Activated T-helper 2 cell treated with anti-CD3 and anti-CD28 coated beads, Interferon-gamma antibody, Interleukin-2, Interleukin-4, amounts not matched to agents 10 μg/mL and 5 μg/mL and 100 μg/mL, durations not matched to agents 14 hours and 24 hours and 36 hours (primary cell): Measurements from ENCODE around the gene ZDHHC11B. TPM values are rescaled to one million over a fixed set of nuclear protein-coding genes. Genes with fewer than 3 reads are reported as not detected.

ENCODE experiments used
- DNase-seq: peaks from one replicate; pipeline ENCODE4 v3.0.0; 2021; ENCODE audit warnings: low spot score
- H3K27ac Mint-ChIP-seq: one replicate; pipeline ENCODE4 v1.8.0; 2021; ENCODE audit warnings: mixed read lengths
- H3K27me3 Mint-ChIP-seq: one replicate; pipeline ENCODE4 v1.8.0; 2021; ENCODE audit warnings: low read depth, mixed read lengths
- H3K36me3 Mint-ChIP-seq: one replicate; pipeline ENCODE4 v1.8.0; 2021; ENCODE audit warnings: low read depth, mixed read lengths
- H3K4me1 Mint-ChIP-seq: one replicate; pipeline ENCODE4 v1.8.0; 2021; ENCODE audit warnings: low read depth, mixed read lengths
- H3K4me3 Mint-ChIP-seq: one replicate; pipeline ENCODE4 v1.8.0; 2021; ENCODE audit warnings: low read depth, mild to moderate bottlenecking, moderate library complexity, mixed read lengths
- H3K9me3 Mint-ChIP-seq: one replicate; pipeline ENCODE4 v1.8.0; 2021; ENCODE audit warnings: mixed read lengths
- intact Hi-C: fragments of 100-400 bp; cut with micrococcal nuclease; formaldehyde crosslinking; loops from one replicate; pipeline ENCODE4 v1.15.1; 2023
- total RNA-seq: library from RNA; stranded (reverse); gene quantifications from 2 replicates; pipeline ENCODE4 v1.2.3, GENCODE V29; 2022

Gene ZDHHC11B
- total RNA-seq, 1 donor from 2014 or later, result 0.18 TPM

DNA sequence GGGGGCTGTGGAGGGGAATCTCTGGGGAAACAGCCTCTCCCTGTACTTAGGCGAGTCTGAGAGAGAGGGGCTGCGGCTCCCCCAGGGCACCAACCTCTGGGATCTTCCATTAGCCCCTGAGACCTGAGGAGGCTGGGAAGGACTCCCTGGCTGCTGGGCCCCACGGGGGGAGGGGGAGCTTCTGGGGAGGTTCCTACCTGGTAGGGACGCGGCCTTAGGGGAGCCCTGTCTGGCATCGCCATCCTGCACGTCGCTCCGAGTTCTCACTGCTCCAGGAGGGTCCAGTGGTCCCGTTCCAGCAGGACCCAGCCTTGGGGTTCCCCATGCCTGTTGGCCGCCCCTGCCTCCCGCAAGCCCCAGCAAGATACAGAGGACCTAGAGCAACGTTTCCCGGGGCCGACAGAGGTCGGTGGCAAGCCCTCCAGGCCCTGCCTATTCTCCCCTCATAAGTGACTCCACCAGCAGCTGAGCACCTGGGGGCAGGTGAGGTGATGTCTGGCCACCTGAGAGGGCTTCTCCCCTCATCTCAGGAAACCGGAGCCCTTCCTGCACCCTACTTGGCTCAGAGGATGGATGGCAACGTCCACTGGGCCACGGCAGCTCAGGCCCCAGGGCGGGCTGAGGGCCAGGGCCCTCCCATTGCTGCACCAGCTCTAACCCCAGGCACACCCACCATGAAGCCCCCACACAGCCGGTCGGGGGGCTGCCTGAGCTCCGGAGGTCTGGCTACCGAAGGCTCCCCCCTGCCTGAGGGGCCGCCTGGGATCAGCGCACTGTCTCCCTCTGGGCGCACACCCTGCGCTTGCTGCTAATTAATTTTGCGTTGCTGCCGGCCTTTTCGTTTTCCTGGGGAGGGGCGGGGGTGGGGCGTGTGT, 113.9 kb downstream of the ZDHHC11B start:
- H3K27ac Mint-ChIP-seq, result no peak overlapping the region
- H3K27me3 Mint-ChIP-seq, result no peaks in the 10 kb centered on the region
- intact Hi-C loops, result loop anchor here (5.0 kb wide), 1 partner anchor 232 kb away; no protein-coding TSS in a partner anchor
- peaks cover 4% of the 10 kb centered on the region for H3K4me1 Mint-ChIP-seq
- no peaks in the 10 kb centered on the region for H3K9me3 Mint-ChIP-seq
- no peak overlapping the region for H3K4me3 Mint-ChIP-seq
- H3K36me3 Mint-ChIP-seq, result peaks cover 4% of the 10 kb centered on the region
- DNase-seq, result no peak

DNA sequence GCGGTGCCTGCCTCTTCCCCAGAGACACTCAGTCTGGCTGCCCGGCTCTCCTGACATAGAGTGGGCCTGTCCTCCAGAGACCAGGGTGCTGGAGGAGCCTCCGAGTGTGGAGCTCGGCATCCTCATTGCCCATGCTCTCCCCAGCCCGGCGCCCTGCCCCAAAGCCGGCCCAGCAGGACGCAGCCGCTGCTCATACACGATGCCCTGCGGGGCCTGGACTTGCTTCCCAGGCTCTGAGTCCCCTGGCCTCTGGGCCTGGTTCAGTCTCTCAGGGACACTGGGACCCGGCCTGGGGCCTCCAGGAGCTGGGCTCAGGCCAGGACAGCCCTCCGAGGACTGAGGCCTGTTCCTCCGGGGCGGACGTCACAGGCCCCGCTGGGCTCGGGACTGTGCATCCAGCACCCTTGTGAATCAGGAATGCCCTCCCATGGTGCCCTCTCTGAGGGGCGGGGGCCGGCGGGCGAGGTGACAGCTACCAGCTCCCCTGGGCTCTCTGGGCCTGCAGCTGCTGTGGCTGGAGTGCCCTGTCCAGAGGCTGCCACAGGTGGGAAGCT, 114.6 kb downstream of the ZDHHC11B start:
- Mint-ChIP-seq H3K27ac (no peak overlapping the region), H3K9me3 (no peaks in the 10 kb centered on the region), H3K4me3 (no peak overlapping the region), H3K4me1 (peaks cover 4% of the 10 kb centered on the region), H3K36me3 (peaks cover 4% of the 10 kb centered on the region), H3K27me3 (no peaks in the 10 kb centered on the region)
- intact Hi-C loops, result loop anchor here (5.0 kb wide), 1 partner anchor 232 kb away; no protein-coding TSS in a partner anchor
- DNase-seq, result no peak

DNA sequence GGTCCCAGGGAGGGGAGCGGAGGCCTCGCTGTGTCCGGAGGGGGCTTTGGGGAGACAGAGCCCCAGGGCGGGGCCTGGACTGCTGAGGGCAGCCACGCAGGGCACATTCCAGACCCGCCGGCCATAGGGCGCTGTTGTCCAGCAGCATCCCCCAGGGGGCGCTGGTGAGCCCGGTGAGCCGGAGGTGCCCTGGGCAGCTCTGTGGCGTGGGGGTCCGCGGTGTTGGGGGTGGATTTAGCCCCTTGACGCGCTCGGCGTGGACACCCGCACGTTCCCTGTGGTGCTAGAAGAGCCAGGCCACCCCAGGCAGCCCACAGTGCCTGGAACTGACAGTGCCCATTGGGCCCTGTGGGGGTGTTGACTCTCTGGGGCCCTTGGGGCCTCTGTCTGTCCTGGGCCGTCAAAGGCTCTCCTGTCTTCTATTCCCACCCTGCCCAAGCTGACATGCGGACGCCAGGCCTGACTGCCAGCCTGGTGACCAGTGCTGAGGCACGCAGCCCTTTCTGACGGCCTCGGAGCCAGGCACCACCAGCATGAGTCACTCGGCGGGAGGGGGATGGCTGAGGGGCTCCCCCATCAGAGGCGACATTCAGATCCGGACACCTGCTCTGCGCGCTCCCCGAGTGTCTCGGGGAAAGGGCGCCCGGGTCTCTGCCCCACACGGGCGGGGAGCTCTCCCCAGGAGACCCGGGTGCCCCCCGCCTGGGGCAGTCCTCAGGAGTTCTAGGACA, 115.3 kb downstream of the ZDHHC11B start:
- no peaks in the 10 kb centered on the region for H3K9me3 Mint-ChIP-seq
- H3K27me3 Mint-ChIP-seq, result no peaks in the 10 kb centered on the region
- peaks cover 4% of the 10 kb centered on the region for H3K36me3 Mint-ChIP-seq
- no peak overlapping the region for H3K27ac Mint-ChIP-seq
- H3K4me3 Mint-ChIP-seq, result no peak overlapping the region
- DNase-seq, result peak; percentile 30
- peaks cover 4% of the 10 kb centered on the region for H3K4me1 Mint-ChIP-seq
- intact Hi-C loops, result no loop called here

DNA sequence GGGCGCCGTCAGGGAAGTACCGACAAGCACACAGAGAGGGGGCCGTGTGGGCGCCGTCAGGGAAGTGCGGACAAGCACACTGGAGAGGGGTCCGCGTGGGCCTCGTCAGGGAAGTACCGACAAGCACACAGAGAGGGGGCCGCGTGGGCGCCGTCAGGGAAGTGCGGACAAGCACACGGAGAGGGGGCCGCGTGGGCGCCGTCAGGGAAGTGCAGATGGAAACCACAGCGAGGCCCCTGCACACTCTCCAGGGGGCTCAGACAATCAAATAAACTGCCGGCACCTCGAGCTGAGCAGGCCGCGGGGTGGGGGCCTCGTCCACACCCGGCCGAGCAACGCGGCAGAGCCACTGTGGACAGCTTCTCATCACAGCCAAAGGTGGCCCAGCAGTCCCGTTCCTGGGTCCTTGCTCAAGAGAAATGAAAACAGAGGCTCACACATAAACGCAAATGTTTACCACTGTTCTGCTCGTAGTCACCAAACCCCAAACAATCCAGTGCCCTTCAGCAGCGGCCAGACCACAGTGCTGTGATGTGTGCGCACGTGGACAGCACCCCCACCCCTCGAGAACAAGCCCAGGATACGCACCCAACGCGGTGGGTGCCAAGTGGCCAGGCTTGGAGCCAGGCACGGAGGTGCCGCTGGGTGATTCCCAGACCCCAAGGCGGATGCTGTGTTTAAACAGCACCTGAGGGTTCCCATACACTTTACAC, 116.1 kb downstream of the ZDHHC11B start:
- peaks cover 4% of the 10 kb centered on the region for H3K4me1 Mint-ChIP-seq
- no peaks in the 10 kb centered on the region for H3K9me3 Mint-ChIP-seq
- H3K4me3 Mint-ChIP-seq, result no peak overlapping the region
- no peak for DNase-seq
- H3K27ac Mint-ChIP-seq, result no peak overlapping the region
- intact Hi-C loops, result no loop called here
- peaks cover 4% of the 10 kb centered on the region for H3K36me3 Mint-ChIP-seq
- H3K27me3 Mint-ChIP-seq, result no peaks in the 10 kb centered on the region

DNA sequence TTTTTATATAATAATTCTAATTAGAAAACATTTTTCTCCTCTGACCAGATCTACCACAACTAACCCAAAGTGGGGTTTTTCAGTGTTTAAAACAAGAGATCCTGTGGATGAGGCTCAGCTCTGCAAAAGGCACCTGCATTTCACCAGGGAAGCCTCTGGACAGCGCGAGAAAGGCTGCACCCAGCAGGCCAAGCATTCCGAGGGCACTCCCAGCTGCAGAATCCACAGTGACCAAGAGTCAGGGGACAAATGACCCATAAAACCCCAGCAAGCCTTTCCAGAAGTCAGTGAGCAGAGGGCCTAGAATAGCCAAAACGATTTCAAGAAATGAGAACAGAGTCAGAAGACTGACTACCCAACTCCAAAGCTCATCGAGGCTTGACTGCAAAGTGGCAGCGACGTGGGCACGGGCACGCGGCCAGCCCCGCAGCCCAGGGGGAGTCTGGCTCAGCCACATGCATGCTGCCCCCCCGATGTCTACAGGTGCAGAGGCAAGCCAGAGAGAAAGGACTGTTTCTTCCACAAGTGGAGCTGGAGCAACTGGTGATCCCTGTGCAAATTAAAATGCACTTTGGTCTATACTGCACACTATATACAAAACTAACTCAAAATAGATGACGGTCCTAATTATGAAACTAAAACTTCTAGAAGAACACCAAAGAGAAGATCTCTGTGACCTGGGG, 117.6 kb downstream of the ZDHHC11B start:
- H3K27ac Mint-ChIP-seq, result no peak overlapping the region
- peaks cover 4% of the 10 kb centered on the region for H3K36me3 Mint-ChIP-seq
- H3K9me3 Mint-ChIP-seq, result no peaks in the 10 kb centered on the region
- DNase-seq, result no peak
- intact Hi-C loops, result no loop called here
- H3K4me3 Mint-ChIP-seq, result no peak overlapping the region
- no peaks in the 10 kb centered on the region for H3K27me3 Mint-ChIP-seq
- no peaks in the 10 kb centered on the region for H3K4me1 Mint-ChIP-seq

DNA sequence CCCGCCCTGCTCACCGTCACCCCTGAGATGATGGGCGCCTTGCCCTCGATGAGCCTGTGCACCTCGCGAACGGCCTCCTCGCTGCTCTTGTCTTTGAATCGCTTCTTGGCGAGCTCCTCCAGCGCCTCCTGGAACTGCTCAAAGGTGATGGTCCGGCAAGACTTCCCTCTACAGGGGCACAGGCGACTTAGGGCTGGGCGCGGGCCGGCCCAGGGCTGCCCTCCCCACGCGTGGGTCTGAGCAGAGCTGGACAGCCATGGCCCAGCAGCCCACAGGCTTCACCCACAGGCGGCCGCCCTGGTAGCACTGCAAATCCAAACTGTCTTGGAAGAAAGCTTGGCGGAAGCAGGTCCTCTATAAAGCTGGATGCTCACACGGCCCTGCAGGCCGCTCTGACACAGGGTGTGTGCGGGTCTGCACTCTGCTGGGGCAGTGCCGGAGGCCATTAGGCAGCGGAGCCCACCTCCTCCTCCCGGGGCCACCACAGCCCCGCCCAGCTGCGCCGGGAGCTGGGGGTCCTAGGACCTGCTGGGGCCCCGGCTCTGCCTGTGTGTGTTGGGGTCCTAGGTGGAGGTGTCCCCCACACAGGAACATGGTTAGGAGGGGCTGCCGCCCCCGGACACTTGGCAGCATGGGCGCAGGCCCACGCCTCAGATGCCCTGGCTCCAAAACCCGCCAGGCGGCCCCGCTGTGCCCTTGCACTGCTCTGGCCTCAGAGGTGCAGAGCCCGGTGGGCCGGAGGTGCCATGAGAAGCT, 118.4 kb downstream of the ZDHHC11B start:
- no peaks in the 10 kb centered on the region for H3K4me1 Mint-ChIP-seq
- no peak overlapping the region for H3K27ac Mint-ChIP-seq
- no peaks in the 10 kb centered on the region for H3K27me3 Mint-ChIP-seq
- no peak overlapping the region for H3K4me3 Mint-ChIP-seq
- H3K36me3 Mint-ChIP-seq, result peaks cover 7% of the 10 kb centered on the region
- DNase-seq, result no peak
- no peaks in the 10 kb centered on the region for H3K9me3 Mint-ChIP-seq
- intact Hi-C loops, result no loop called here

DNA sequence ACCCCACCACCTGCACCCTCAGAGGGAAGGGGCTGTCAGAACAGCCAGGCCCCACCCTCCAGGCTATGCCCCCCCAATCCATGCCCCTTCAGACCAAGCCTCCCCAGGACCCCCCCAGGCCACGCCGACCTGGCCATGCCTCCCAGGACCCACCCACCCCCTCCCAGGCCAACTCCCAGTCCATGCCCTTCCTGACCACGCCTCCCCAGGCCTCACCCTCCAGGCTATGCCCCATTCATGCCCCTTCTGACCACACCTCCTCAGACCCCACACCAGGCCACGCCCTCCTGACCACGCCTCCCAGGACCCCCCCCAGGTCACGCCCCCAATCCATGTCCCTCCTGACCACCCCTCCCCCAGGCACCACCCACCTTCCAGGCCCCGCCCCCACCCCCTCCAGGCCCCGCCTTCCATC, 119.0 kb downstream of the ZDHHC11B start:
- DNase-seq, result no peak
- intact Hi-C loops, result no loop called here
- no peaks in the 10 kb centered on the region for H3K9me3 Mint-ChIP-seq
- no peak overlapping the region for H3K27ac Mint-ChIP-seq
- no peaks in the 10 kb centered on the region for H3K4me1 Mint-ChIP-seq
- H3K36me3 Mint-ChIP-seq, result peaks cover 10% of the 10 kb centered on the region
- H3K4me3 Mint-ChIP-seq, result no peak overlapping the region
- no peaks in the 10 kb centered on the region for H3K27me3 Mint-ChIP-seq

DNA sequence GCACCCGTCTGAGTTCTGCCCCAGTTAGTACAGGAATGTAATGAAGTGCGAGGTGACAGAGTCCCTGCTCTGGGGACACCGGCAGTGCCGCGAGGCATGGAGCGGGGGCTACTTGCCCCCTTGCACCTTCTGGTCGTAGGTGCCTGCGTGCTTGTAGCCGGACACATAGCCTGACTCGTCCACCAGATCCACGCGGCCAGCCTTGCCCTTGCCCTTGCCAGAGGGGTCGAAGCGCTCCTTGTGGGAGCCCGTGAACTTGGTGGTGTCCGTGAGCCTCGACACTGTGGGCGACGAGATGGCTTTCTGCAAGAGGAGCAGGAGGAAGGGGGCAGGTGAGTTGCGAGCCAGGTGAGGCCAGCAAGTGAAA, 119.6 kb downstream of the ZDHHC11B start:
- no peak overlapping the region for H3K27ac Mint-ChIP-seq
- H3K27me3 Mint-ChIP-seq, result no peaks in the 10 kb centered on the region
- DNase-seq, result no peak
- no peaks in the 10 kb centered on the region for H3K4me1 Mint-ChIP-seq
- intact Hi-C loops, result no loop called here
- no peaks in the 10 kb centered on the region for H3K9me3 Mint-ChIP-seq
- no peak overlapping the region for H3K4me3 Mint-ChIP-seq
- peaks cover 15% of the 10 kb centered on the region for H3K36me3 Mint-ChIP-seq

DNA sequence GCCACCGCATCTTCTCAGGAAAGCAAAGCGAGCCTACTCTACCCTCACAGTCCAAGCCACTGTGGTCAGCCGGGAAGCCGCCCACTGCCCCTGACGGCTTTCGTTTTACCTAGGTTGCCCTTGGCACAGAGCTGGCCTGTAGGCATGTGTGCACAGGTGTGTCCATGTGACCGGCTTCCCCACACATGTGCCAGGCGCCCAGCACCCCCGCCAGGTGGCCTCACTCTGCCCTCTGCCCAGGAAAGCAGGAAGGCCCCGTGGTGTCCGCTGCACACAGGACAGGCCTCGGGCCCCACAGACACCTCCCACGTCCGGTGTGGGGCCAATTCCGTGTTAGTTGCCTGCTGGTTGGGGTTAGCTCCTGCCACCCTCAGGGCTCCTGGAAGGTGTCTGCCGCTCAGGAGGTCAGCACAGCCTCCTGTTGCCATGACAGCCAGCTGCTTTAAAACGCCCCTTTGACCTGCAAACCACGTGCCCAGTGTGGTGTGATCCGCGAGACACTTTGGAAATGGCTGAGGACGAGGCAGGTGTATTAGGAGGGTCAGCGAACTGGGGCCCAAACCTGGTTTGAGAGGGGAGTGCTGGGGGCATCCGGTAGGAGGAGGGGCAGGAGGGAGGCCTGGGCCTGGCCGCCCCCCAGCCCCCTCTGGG, 120.1 kb downstream of the ZDHHC11B start:
- no peak overlapping the region for H3K4me3 Mint-ChIP-seq
- intact Hi-C loops, result no loop called here
- peaks cover 19% of the 10 kb centered on the region for H3K36me3 Mint-ChIP-seq
- H3K27ac Mint-ChIP-seq, result no peak overlapping the region
- H3K9me3 Mint-ChIP-seq, result no peaks in the 10 kb centered on the region
- no peak for DNase-seq
- H3K27me3 Mint-ChIP-seq, result no peaks in the 10 kb centered on the region
- H3K4me1 Mint-ChIP-seq, result no peaks in the 10 kb centered on the region

DNA sequence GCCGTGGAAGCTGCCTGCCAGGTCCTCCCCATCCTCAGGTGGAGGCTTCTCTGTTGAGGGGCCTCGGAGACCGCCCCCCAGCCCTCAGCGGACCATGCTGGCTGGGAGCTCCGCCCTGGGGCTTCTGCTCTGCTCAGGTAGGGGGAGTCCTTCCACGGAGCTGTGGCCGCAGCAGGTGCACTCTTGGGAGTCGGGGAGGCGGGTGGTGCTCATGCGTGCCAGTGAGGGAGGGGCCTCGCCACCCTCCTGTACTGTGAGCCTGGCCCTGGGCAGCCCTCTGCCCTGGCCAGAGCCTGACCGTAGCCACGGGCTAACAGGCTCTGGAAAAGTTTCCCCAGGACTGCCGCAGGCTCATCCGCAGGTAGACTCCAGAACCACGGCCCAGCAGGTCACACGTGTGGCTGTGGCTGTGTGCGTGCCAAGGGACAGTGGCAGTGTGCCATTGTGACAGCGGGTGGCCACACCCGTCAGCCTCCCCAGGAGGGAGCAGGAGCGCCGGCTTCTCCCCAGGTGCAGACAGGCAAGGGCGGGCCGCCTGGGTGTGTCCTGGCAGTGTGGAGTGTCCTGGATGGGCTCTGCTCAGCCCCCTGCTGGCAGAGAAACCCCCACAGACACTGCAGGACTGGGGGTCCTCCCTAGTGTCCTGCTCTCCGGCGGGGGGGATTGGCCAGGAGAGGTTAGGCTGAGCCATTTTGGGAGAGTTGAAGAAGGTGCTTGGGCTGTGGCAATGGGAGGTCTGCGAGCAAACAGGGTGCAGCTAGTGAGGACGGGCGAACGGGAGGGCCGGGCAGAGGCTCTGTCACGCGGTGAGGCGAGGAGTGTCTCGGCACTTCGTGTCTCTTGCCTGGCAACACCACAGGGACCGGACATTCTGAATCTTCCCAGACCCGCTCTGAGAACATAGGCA, 120.8 kb downstream of the ZDHHC11B start:
- intact Hi-C loops, result no loop called here
- no peak for DNase-seq
- H3K36me3 Mint-ChIP-seq, result peaks cover 25% of the 10 kb centered on the region
- H3K4me1 Mint-ChIP-seq, result no peaks in the 10 kb centered on the region
- H3K9me3 Mint-ChIP-seq, result no peaks in the 10 kb centered on the region
- H3K4me3 Mint-ChIP-seq, result no peak overlapping the region
- no peak overlapping the region for H3K27ac Mint-ChIP-seq
- H3K27me3 Mint-ChIP-seq, result no peaks in the 10 kb centered on the region
